ENCODE results near the gene TNS3.

DNA sequence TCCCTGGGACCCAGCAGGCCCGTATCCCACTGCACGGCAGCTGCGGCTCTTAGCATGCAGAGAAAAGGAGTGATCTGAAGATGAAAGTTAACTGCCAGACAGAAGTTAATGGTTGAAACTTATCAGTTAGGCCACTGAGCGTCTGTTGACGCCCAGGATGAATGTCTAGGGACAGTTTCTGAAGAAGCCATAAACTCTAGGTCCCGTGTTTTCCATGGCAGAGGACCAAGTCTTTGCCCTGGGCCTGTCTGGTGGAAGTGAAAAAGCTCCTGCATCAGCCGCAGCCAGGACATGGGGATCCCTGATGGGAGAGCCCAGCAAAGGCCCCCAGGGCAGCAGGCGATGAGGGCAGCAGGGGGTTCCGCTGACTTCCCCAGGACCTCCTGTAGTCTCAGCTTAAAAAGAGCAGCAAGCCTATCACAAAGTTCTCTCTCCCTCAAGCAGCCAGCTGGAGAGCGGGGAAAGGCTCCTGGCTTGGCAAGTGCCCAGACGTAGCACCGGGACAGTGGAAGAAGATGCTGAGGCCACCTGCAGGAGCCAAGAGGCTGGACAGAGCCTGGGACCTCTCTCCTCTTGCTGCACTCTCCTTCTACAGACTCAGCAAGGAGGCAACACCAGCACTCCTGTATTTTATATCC lies 79.6 kb downstream of the TNS3 start:
- TF ChIP-seq, protein P1, sequence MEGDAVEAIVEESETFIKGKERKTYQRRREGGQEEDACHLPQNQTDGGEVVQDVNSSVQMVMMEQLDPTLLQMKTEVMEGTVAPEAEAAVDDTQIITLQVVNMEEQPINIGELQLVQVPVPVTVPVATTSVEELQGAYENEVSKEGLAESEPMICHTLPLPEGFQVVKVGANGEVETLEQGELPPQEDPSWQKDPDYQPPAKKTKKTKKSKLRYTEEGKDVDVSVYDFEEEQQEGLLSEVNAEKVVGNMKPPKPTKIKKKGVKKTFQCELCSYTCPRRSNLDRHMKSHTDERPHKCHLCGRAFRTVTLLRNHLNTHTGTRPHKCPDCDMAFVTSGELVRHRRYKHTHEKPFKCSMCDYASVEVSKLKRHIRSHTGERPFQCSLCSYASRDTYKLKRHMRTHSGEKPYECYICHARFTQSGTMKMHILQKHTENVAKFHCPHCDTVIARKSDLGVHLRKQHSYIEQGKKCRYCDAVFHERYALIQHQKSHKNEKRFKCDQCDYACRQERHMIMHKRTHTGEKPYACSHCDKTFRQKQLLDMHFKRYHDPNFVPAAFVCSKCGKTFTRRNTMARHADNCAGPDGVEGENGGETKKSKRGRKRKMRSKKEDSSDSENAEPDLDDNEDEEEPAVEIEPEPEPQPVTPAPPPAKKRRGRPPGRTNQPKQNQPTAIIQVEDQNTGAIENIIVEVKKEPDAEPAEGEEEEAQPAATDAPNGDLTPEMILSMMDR (IDR thresholded peaks at IDR 0.05; ENCODE audit: insufficient read depth, low read depth, low read length), result no peak
- no peak for TF ChIP-seq EZH2 (IDR thresholded peaks at IDR 0.05; ENCODE audit: insufficient read depth, low read length)
